Measurements from ENCODE around the gene RUNX1. TPM values are rescaled to one million over a fixed set of nuclear protein-coding genes. Genes with fewer than 3 reads are reported as not detected.

The RUNX1 gene
- total and polyA plus RNA-seq, 2 donors, result 18.5 to 29.6 TPM

GRCh38 chr21:34922479-34922878, 126.6 kb downstream of the RUNX1 start:
- H3K4me3 ChIP-seq (ENCODE audit: low read length in 2 of 2), result no peak overlapping the region
- DNase-seq (ENCODE audit: low read depth in 6 of 9, low spot score in 9 of 9), result no peak
- peaks cover 4 to 49% of the 10 kb centered on the region in 2 donors for H3K36me3 ChIP-seq (ENCODE audit: control insufficient read depth in 2 of 2, insufficient read depth in 2 of 2, low read length in 1 of 2)
- no peaks in the 10 kb centered on the region for H3K9me3 ChIP-seq (ENCODE audit: control insufficient read depth in 2 of 2, insufficient read depth in 1 of 2, low read length in 1 of 2)
- H3K27me3 ChIP-seq (ENCODE audit: control insufficient read depth in 2 of 2, insufficient read depth in 1 of 2, low read length in 1 of 2), result no peaks in the 10 kb centered on the region
- peaks cover 13 to 29% of the 10 kb centered on the region in 2 donors for H3K4me1 ChIP-seq (ENCODE audit: control insufficient read depth in 2 of 2, insufficient read depth in 2 of 2, low read length in 2 of 2)
- H3K27ac ChIP-seq (ENCODE audit: low read depth in 1 of 2, low read length in 1 of 2), result peak overlapping the region in 1 of 2 donors; percentile 21

GRCh38 chr21:34921151-34921550, 128.0 kb downstream of the RUNX1 start:
- Histone ChIP-seq H3K27me3 (ENCODE audit: control insufficient read depth in 2 of 2, insufficient read depth in 1 of 2, low read length in 1 of 2) (no peaks in the 10 kb centered on the region), H3K9me3 (ENCODE audit: control insufficient read depth in 2 of 2, insufficient read depth in 1 of 2, low read length in 1 of 2) (no peaks in the 10 kb centered on the region), H3K27ac (ENCODE audit: low read depth in 1 of 2, low read length in 1 of 2) (no peak overlapping the region), H3K4me3 (ENCODE audit: low read length in 2 of 2) (no peak overlapping the region), H3K4me1 (ENCODE audit: control insufficient read depth in 2 of 2, insufficient read depth in 2 of 2, low read length in 2 of 2) (peaks cover 13 to 26% of the 10 kb centered on the region in 2 donors), H3K36me3 (ENCODE audit: control insufficient read depth in 2 of 2, insufficient read depth in 2 of 2, low read length in 1 of 2) (peaks cover 0 to 56% of the 10 kb centered on the region in 2 donors)
- no peak for DNase-seq (ENCODE audit: low read depth in 6 of 9, low spot score in 9 of 9)

GRCh38 chr21:34919406-34919805, 129.7 kb downstream of the RUNX1 start:
- H3K4me1 ChIP-seq (ENCODE audit: control insufficient read depth in 2 of 2, insufficient read depth in 2 of 2, low read length in 2 of 2), result peaks cover 13 to 23% of the 10 kb centered on the region in 2 donors
- H3K36me3 ChIP-seq (ENCODE audit: control insufficient read depth in 2 of 2, insufficient read depth in 2 of 2, low read length in 1 of 2), result peaks cover 4 to 60% of the 10 kb centered on the region in 2 donors
- no peaks in the 10 kb centered on the region for H3K9me3 ChIP-seq (ENCODE audit: control insufficient read depth in 2 of 2, insufficient read depth in 1 of 2, low read length in 1 of 2)
- H3K27ac ChIP-seq (ENCODE audit: low read depth in 1 of 2, low read length in 1 of 2), result no peak overlapping the region
- WGBS, result 65% methylated on average over 6 of the region's 6 CpGs
- no peak for DNase-seq (ENCODE audit: low read depth in 6 of 9, low spot score in 9 of 9)
- no peak overlapping the region for H3K4me3 ChIP-seq (ENCODE audit: low read length in 2 of 2)
- H3K27me3 ChIP-seq (ENCODE audit: control insufficient read depth in 2 of 2, insufficient read depth in 1 of 2, low read length in 1 of 2), result no peaks in the 10 kb centered on the region

- Histone ChIP-seq H3K27me3 (ENCODE audit: control insufficient read depth in 2 of 2, insufficient read depth in 1 of 2, low read length in 1 of 2) (no peaks in the 10 kb centered on the region), H3K9me3 (ENCODE audit: control insufficient read depth in 2 of 2, insufficient read depth in 1 of 2, low read length in 1 of 2) (no peaks in the 10 kb centered on the region), H3K36me3 (ENCODE audit: control insufficient read depth in 2 of 2, insufficient read depth in 2 of 2, low read length in 1 of 2) (peaks cover 7 to 62% of the 10 kb centered on the region in 2 donors), H3K4me3 (ENCODE audit: low read length in 2 of 2) (no peak overlapping the region), H3K27ac (ENCODE audit: low read depth in 1 of 2, low read length in 1 of 2) (no peak overlapping the region), H3K4me1 (ENCODE audit: control insufficient read depth in 2 of 2, insufficient read depth in 2 of 2, low read length in 2 of 2) (peaks cover 4 to 13% of the 10 kb centered on the region in 2 donors)
- 84% methylated on average over 7 of the region's 7 CpGs for WGBS
- DNase-seq (ENCODE audit: low read depth in 6 of 9, low spot score in 9 of 9), result no peak
These were observed 132.7 kb downstream of the RUNX1 start for GRCh38 chr21:34916446-34916845.

GRCh38 chr21:34915364-34915841, 133.7 kb downstream of the RUNX1 start:
- Histone ChIP-seq H3K9me3 (ENCODE audit: control insufficient read depth in 2 of 2, insufficient read depth in 1 of 2, low read length in 1 of 2) (no peaks in the 10 kb centered on the region), H3K36me3 (ENCODE audit: control insufficient read depth in 2 of 2, insufficient read depth in 2 of 2, low read length in 1 of 2) (peaks cover 7 to 64% of the 10 kb centered on the region in 2 donors), H3K4me1 (ENCODE audit: control insufficient read depth in 2 of 2, insufficient read depth in 2 of 2, low read length in 2 of 2) (peaks cover 8 to 19% of the 10 kb centered on the region in 2 donors), H3K27ac (ENCODE audit: low read depth in 1 of 2, low read length in 1 of 2) (no peak overlapping the region), H3K27me3 (ENCODE audit: control insufficient read depth in 2 of 2, insufficient read depth in 1 of 2, low read length in 1 of 2) (no peaks in the 10 kb centered on the region), H3K4me3 (ENCODE audit: low read length in 2 of 2) (no peak overlapping the region)
- no peak for DNase-seq (ENCODE audit: low read depth in 6 of 9, low spot score in 9 of 9)

- no peak overlapping the region for H3K27ac ChIP-seq (ENCODE audit: low read depth in 1 of 2, low read length in 1 of 2)
- WGBS, result 95% methylated on average over 3 of the region's 3 CpGs
- H3K4me1 ChIP-seq (ENCODE audit: control insufficient read depth in 2 of 2, insufficient read depth in 2 of 2, low read length in 2 of 2), result peaks cover 14 to 30% of the 10 kb centered on the region in 2 donors
- no peaks in the 10 kb centered on the region for H3K9me3 ChIP-seq (ENCODE audit: control insufficient read depth in 2 of 2, insufficient read depth in 1 of 2, low read length in 1 of 2)
- H3K36me3 ChIP-seq (ENCODE audit: control insufficient read depth in 2 of 2, insufficient read depth in 2 of 2, low read length in 1 of 2), result peaks cover 10 to 60% of the 10 kb centered on the region in 2 donors
- H3K4me3 ChIP-seq (ENCODE audit: low read length in 2 of 2), result no peak overlapping the region
- no peaks in the 10 kb centered on the region for H3K27me3 ChIP-seq (ENCODE audit: control insufficient read depth in 2 of 2, insufficient read depth in 1 of 2, low read length in 1 of 2)
- DNase-seq (ENCODE audit: low read depth in 6 of 9, low spot score in 9 of 9), result no peak
These were observed 134.9 kb downstream of the RUNX1 start for GRCh38 chr21:34914239-34914638.

- DNase-seq (ENCODE audit: low read depth in 6 of 9, low spot score in 9 of 9), result no peak
- no peak overlapping the region for H3K27ac ChIP-seq (ENCODE audit: low read depth in 1 of 2, low read length in 1 of 2)
- 97% methylated on average over 5 of the region's 5 CpGs for WGBS
These were observed 135.3 kb downstream of the RUNX1 start for GRCh38 chr21:34913811-34914210.

GRCh38 chr21:34912022-34912945, 136.8 kb downstream of the RUNX1 start:
- Histone ChIP-seq H3K4me3 (ENCODE audit: low read length in 2 of 2) (no peak overlapping the region), H3K27ac (ENCODE audit: low read depth in 1 of 2, low read length in 1 of 2) (no peak overlapping the region), H3K9me3 (ENCODE audit: control insufficient read depth in 2 of 2, insufficient read depth in 1 of 2, low read length in 1 of 2) (no peaks in the 10 kb centered on the region), H3K36me3 (ENCODE audit: control insufficient read depth in 2 of 2, insufficient read depth in 2 of 2, low read length in 1 of 2) (peaks cover 10 to 51% of the 10 kb centered on the region in 2 donors), H3K27me3 (ENCODE audit: control insufficient read depth in 2 of 2, insufficient read depth in 1 of 2, low read length in 1 of 2) (no peaks in the 10 kb centered on the region), H3K4me1 (ENCODE audit: control insufficient read depth in 2 of 2, insufficient read depth in 2 of 2, low read length in 2 of 2) (peaks cover 23 to 38% of the 10 kb centered on the region in 2 donors)
- DNase-seq (ENCODE audit: low read depth in 6 of 9, low spot score in 9 of 9), result no peak
- WGBS, result 95% methylated on average over 11 of the region's 11 CpGs

More at GRCh38 chr21:34913811-34914210, 135.3 kb downstream of the RUNX1 start:
- Histone ChIP-seq H3K36me3 (ENCODE audit: control insufficient read depth in 2 of 2, insufficient read depth in 2 of 2, low read length in 1 of 2) (peaks cover 10 to 60% of the 10 kb centered on the region in 2 donors), H3K27me3 (ENCODE audit: control insufficient read depth in 2 of 2, insufficient read depth in 1 of 2, low read length in 1 of 2) (no peaks in the 10 kb centered on the region), H3K4me3 (ENCODE audit: low read length in 2 of 2) (no peak overlapping the region), H3K4me1 (ENCODE audit: control insufficient read depth in 2 of 2, insufficient read depth in 2 of 2, low read length in 2 of 2) (peaks cover 18 to 33% of the 10 kb centered on the region in 2 donors), H3K9me3 (ENCODE audit: control insufficient read depth in 2 of 2, insufficient read depth in 1 of 2, low read length in 1 of 2) (no peaks in the 10 kb centered on the region)

- peaks cover 23 to 38% of the 10 kb centered on the region in 2 donors for H3K4me1 ChIP-seq (ENCODE audit: control insufficient read depth in 2 of 2, insufficient read depth in 2 of 2, low read length in 2 of 2)
- no peaks in the 10 kb centered on the region for H3K27me3 ChIP-seq (ENCODE audit: control insufficient read depth in 2 of 2, insufficient read depth in 1 of 2, low read length in 1 of 2)
- no peaks in the 10 kb centered on the region for H3K9me3 ChIP-seq (ENCODE audit: control insufficient read depth in 2 of 2, insufficient read depth in 1 of 2, low read length in 1 of 2)
- WGBS, result 50% methylated on average over 2 of the region's 2 CpGs
- peaks cover 10 to 42% of the 10 kb centered on the region in 2 donors for H3K36me3 ChIP-seq (ENCODE audit: control insufficient read depth in 2 of 2, insufficient read depth in 2 of 2, low read length in 1 of 2)
- no peak overlapping the region for H3K27ac ChIP-seq (ENCODE audit: low read depth in 1 of 2, low read length in 1 of 2)
- no peak for DNase-seq (ENCODE audit: low read depth in 6 of 9, low spot score in 9 of 9)
- H3K4me3 ChIP-seq (ENCODE audit: low read length in 2 of 2), result no peak overlapping the region
These were observed 137.7 kb downstream of the RUNX1 start for GRCh38 chr21:34911360-34911759.

Measured in thymus (tissue), 11 donors.